Stimulated activated CD4-positive, alpha-beta T cell treated with anti-CD3 and anti-CD28 coated beads, Interleukin-4, amount 100 ng/mL, for 1 hour (primary cell): ENCODE results near the gene ATP13A2.
A peak's percentile ranks its signal among the peaks of the same experiment; 100 is the strongest.
"Not testable (repeated sequence)": the region's sequence is repeated elsewhere in the genome, so short reads cannot be mapped to it uniquely, and the experiment has no call there.

Experiments used
- DNase-seq: peaks from one replicate; pipeline ENCODE4 v3.0.0-alpha.2; 2020

The ATP13A2 gene

GRCh38 chr1:16978139-16978538 lies 33.6 kb downstream of the ATP13A2 start:
- no peak for DNase-seq

DNA sequence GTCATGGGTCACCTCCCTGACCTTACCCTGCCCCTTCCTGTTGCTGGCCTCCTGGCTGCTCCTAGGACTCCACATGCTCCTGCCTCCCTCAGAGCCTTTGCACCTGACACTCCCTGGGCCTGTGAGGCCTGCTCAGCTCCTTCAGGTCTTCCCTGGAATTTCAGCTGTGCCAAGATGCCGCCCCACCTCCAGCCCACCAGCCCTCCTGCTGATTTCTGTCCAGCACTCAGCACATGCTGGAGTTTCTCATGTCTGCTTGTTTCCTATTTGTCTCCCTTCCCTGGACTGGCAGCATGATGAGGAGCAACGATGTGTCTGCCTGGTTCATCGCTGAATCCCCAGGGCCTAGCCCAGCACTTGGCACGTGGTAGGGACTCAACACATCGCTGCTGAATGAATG lies 34.4 kb downstream of the ATP13A2 start:
- DNase-seq: no peak

DNA sequence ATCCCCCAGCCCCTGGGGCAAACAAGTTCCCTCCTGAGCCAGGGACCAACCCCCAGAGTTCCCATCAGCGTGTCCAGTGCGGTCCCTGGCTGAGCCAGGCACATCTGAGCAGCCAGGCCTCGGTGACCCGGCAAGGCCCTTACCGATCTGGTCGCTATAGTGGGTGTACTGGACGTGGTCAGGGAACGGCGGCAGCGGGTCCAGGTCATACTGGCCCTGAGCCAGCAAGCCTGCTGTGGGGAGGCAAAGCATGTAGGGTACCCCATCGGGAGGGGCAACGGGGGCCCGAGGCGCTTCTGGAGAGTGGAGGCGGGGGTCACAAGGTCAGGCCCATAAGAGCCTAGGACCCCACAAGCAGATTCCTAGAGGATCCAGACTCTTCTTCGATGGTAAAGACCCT lies 34.8 kb downstream of the ATP13A2 start:
- no peak for DNase-seq

- DNase-seq: no peak
Measured at GRCh38 chr1:16975838-16976237, 35.9 kb downstream of the ATP13A2 start.

- no peak for DNase-seq
Measured at GRCh38 chr1:16975211-16975610, 36.5 kb downstream of the ATP13A2 start.

DNA sequence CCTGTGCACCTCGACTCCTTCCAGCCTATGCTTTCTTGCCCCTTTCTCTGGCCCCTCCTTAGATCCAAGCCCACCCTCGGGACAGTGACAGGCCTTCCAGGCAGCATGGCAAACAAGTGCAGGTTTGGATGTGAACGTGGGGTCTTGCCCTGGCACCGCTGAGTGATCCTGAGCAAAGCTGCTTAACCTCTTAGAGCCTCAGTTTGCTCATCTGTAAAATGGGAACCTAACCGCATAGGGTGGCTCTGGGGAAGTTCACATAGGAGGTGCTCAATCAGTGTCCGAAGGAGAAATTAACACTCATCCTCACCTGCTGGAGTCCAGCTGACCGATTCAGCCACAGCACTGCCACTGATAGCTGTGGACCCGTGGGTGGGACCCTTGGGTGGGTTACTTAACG lies 38.5 kb downstream of the ATP13A2 start:
- DNase-seq: no peak

GRCh38 chr1:16972189-16972895 lies 39.4 kb downstream of the ATP13A2 start:
- DNase-seq: no peak

DNA sequence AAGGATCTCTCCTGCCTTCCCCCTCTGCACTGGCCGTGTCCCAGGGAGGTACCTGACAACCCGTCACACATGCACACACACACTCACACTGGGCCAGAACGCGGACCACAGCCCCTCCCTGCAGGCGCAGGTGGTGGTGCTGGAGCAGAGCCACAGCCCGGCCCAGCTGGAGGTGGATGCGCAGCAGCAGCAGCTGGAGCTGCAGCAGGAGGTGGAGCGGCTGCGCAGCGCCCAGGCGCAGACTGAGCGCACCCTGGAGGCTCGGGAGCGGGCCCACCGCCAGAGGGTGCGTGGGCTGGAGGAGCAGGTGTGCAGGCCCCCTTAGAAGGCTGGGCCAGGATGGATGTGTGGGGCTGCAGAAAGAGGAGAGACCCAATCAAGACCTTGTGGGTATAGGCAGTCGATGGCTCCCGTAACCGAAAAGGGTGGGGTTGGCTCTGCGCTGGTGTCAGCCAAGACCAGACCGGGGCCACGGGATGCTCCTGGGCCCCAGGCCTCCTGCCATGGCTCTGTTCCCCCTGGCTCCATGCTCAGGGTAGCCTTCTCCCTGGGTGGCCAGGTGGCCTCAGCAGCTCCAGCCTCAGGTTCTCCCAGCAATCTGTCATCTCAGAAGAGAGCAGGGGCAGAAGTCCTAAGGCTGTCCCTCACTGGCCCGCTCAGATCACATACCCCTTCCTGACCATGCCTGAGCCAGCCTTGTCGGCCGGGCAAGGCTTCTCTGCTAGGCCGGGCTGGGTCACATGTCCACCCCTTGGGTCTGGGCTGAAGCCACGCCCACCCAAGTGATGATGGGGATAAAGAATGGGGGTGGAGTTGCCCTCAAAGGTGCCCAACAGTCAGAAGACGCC lies 40.2 kb downstream of the ATP13A2 start:
- no peak for DNase-seq

- DNase-seq: no peak
Measured at GRCh38 chr1:16970132-16970910, 41.4 kb downstream of the ATP13A2 start.

- no peak for DNase-seq
Measured at GRCh38 chr1:16969651-16970050, 42.1 kb downstream of the ATP13A2 start.

DNA sequence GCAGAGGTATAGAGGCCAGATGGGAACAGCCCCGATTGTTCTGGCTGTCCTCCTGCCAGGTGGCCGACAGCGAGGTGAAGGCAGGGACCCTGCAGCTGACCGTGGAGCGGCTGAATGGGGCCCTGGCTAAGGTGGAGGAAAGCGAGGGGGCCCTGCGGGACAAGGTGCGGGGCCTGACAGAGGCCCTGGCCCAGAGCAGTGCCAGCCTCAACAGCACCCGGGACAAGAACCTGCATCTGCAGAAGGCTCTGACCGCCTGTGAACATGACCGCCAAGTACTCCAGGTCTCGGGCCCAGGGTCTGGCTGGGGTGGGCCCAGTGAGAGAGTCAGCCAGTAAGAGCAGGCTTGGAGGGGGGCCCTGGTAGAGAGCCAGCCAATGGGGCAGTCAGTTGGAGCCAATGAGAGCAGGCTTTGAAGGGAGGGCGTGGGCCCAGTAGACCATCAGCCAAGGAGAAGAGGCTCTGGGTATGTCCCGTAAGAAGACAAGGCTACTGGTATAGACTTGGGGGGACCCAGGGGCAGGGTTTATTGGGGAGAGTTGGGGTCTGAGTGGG lies 42.6 kb downstream of the ATP13A2 start:
- no peak for DNase-seq

DNA sequence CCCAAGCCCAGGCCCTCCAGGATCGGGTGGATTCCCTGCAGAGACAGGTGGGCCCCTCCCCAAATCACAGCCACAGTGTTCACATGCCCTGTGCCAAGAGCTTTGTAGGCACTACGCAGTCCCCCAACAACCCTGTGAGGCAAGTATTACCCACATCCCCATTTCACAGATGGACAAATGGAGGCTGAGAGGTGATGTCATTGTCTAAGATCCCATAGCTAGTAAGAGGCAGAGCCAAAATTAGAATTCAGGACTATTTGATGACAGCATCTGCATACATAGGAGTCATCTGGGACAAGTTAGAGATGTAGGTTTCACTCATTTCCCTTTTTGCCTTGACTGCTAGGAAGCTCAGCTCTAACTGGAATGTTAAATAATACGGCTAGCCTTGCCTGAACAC lies 43.4 kb downstream of the ATP13A2 start:
- DNase-seq: no peak

- DNase-seq: no peak
Measured at GRCh38 chr1:16967962-16968361, 43.8 kb downstream of the ATP13A2 start.

- no peak for DNase-seq
Measured at GRCh38 chr1:16967095-16967575, 44.6 kb downstream of the ATP13A2 start.

- DNase-seq: no peak
Measured at GRCh38 chr1:16966282-16966681, 45.4 kb downstream of the ATP13A2 start.

DNA sequence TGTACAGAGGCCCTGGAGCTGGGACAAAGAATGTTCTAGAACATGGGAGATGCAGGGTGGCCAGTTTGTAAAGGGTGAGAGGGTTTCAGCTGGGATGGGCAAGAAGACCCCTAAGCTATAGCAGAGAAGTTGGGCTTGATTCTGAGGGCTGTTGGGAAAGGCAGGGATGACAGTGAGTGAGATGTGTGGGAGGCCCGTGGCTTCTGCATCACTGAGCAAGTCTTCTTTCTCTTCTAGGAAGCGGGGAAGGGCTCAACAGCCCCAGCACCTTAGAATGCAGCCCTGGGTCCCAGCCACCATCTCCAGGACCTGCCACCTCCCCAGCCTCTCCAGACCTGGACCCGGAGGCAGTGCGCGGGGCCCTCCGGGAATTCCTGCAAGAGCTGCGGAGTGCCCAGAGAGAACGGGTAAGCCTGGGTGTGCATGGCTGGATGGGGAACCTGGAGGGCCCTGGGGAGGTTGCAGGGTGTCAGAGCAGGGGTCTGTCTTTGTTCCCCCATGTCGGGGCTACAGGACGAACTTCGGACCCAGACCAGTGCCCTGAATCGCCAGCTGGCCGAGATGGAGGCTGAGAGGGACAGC lies 46.2 kb downstream of the ATP13A2 start:
- DNase-seq: no peak

DNA sequence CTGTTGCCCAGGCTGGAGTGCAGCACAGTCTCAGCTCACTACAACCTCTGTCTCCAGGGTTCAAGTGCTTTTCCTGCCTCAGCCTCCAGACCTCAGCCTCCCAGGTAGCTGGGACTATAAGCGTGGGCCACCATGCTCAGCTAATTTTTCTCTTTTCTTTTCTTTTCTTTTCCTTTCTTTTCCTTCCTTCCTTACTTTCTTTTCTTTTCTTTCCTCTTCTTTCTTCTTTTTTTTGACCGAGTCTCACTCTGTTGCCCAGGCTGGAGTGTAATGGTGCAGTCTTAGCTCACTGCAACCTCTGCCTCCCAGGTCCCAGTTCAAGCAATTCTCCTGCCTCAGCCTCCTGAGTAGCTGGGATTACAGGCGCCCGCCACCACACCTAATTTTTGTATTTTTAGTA lies 47.6 kb downstream of the ATP13A2 start:
- DNase-seq: not testable (repeated sequence)

- DNase-seq: no peak
Measured at GRCh38 chr1:16961297-16962133, 50.2 kb downstream of the ATP13A2 start.

DNA sequence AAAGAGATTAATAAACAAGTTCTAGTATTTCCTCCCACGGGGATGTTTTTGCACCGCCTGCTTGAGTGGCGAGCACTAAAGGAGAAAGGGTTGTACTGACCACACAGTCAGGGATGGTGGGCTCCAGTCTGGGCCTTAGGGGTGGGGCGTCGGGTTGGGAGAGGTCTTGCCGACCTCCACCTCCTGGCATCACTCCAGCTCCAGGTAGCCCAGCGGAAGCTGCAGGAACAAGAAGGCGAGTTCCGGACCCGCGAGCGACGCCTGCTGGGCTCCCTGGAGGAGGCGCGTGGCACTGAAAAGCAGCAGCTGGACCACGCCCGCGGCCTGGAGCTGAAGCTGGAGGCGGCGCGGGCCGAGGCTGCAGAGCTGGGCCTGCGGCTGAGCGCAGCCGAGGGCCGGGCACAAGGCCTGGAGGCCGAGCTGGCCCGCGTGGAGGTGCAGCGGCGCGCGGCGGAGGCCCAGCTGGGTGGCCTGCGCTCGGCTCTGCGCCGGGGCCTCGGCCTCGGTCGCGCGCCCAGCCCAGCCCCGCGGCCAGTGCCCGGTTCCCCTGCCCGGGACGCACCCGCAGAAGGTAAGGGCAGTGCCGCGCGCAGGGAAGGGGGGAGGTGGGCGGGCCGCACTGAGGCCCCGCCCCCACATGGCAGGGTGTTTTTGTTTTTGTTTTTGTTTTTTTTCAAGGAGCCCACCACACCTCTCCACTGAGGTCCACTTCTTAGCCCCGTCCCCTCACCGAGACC lies 51.0 kb downstream of the ATP13A2 start:
- DNase-seq: peak; percentile 82

GRCh38 chr1:16958475-16958874 lies 53.3 kb downstream of the ATP13A2 start:
- no peak for DNase-seq

GRCh38 chr1:16957731-16958130 lies 54.0 kb downstream of the ATP13A2 start:
- no peak for DNase-seq
